HG03469 (cell line): ENCODE measurements around the gene RBMS2.
"Not testable (repeated sequence)": the region's sequence is repeated elsewhere in the genome, so short reads cannot be mapped to it uniquely, and the experiment has no call there.

Experiments used
- ATAC-seq: cut with Tn5 transposase; IDR thresholded peaks from one replicate; pipeline ENCODE4 v1.9.1; 2021; ENCODE audit warnings: mild to moderate bottlenecking, moderate library complexity, moderate number of reproducible peaks; ENCODE audit not compliant: unreplicated experiment

Gene RBMS2

GRCh38 chr12:56517854-56518253 lies 3.8 kb upstream of the RBMS2 start:
- ATAC-seq = no peak

GRCh38 chr12:56518570-56518969 lies 3.0 kb upstream of the RBMS2 start:
- ATAC-seq = no peak

- ATAC-seq = no peak
Measured at GRCh38 chr12:56520048-56520447, 1.6 kb upstream of the RBMS2 start.

GRCh38 chr12:56520506-56520905 lies 1.1 kb upstream of the RBMS2 start:
- ATAC-seq = no peak

GRCh38 chr12:56521209-56521589 lies 421 bp upstream of the RBMS2 start:
- ATAC-seq = no peak

GRCh38 chr12:56522411-56523193 lies 982 bp downstream of the RBMS2 start:
- no peak for ATAC-seq

- ATAC-seq = no peak
Measured at GRCh38 chr12:56528846-56529245, 7.2 kb downstream of the RBMS2 start.

- no peak for ATAC-seq
Measured at GRCh38 chr12:56529656-56530055, 8.0 kb downstream of the RBMS2 start.

GRCh38 chr12:56530390-56531055 lies 8.9 kb downstream of the RBMS2 start:
- no peak for ATAC-seq

- ATAC-seq = no peak
Measured at GRCh38 chr12:56537546-56537945, 15.9 kb downstream of the RBMS2 start.

GRCh38 chr12:56541631-56542030 lies 20.0 kb downstream of the RBMS2 start:
- ATAC-seq = no peak

GRCh38 chr12:56542164-56542563 lies 20.5 kb downstream of the RBMS2 start:
- ATAC-seq = no peak

- ATAC-seq = no peak
Measured at GRCh38 chr12:56545023-56545604, 23.5 kb downstream of the RBMS2 start.

GRCh38 chr12:56546680-56547079 lies 25.1 kb downstream of the RBMS2 start:
- no peak for ATAC-seq

- ATAC-seq = no peak
Measured at GRCh38 chr12:56551070-56551469, 29.4 kb downstream of the RBMS2 start.

GRCh38 chr12:56565510-56566101 lies 44.0 kb downstream of the RBMS2 start:
- no peak for ATAC-seq

GRCh38 chr12:56568146-56568545 lies 46.5 kb downstream of the RBMS2 start:
- no peak for ATAC-seq

- ATAC-seq = no peak
Measured at GRCh38 chr12:56571121-56571520, 49.5 kb downstream of the RBMS2 start.

- ATAC-seq = no peak
Measured at GRCh38 chr12:56572288-56572687, 50.7 kb downstream of the RBMS2 start.

- no peak for ATAC-seq
Measured at GRCh38 chr12:56574210-56574609, 52.6 kb downstream of the RBMS2 start.

- not testable (repeated sequence) for ATAC-seq
Measured at GRCh38 chr12:56577248-56577647, 55.6 kb downstream of the RBMS2 start.
